ENCODE measurements around the gene AP4M1. TPM values are rescaled to one million over a fixed set of nuclear protein-coding genes. Genes with fewer than 3 reads are reported as not detected.

The AP4M1 gene
- total and polyA plus RNA-seq, 10 of the 15 experiments (the other 5 are each of a cell fraction or from before 2014, with no cell fraction given): 0.77 to 16.1 (median 13.0) TPM

- H3K27ac ChIP-seq (ENCODE audit: control insufficient read depth, insufficient read depth): no peak overlapping the region
- H3K4me1 ChIP-seq (ENCODE audit: control insufficient read depth, insufficient read depth, low read length): peaks cover 14% of the 10 kb centered on the region
- WGBS (ENCODE audit: insufficient coverage, insufficient replicate concordance, low lambda C conversion rate, missing lambda C conversion rate): 30% methylated on average over 3 of the region's 3 CpGs
- ChIA-PET SMC1A (ENCODE audit: uncharacterized antibody, unreplicated experiment) (interaction anchor here (1.0 to 1.7 kb wide), 5 partner anchors 8 to 266 kb away, joined by 3 to 6 read pairs (median 4); no protein-coding TSS in a partner anchor), CTCF (interaction anchor here (1.2 to 3.4 kb wide), 5 partner anchors 10 to 233 kb away, joined by 3 to 16 read pairs (median 6); no protein-coding TSS in a partner anchor), RAD21 (ENCODE audit: unreplicated experiment) (interaction anchor here (0.8 to 2.0 kb wide), 3 partner anchors 9 to 266 kb away, joined by 3 to 5 read pairs (median 4); no protein-coding TSS in a partner anchor), POLR2A (interaction anchor here (0.7 to 1.6 kb wide), 2 partner anchors 17 to 26 kb away, joined by 4 to 6 read pairs; partner anchors contain the start of gene TRAPPC14)
- H4K20me1 ChIP-seq (ENCODE audit: control insufficient read depth, insufficient read depth): no peaks in the 10 kb centered on the region
- FAIRE-seq (no peak), DNase-seq (ENCODE audit: low read depth, low spot score) (no peak), ATAC-seq (peak; percentile 59)
- no peaks in the 10 kb centered on the region; the same call in 2 of the 3 replicates for H3K9me3 ChIP-seq (replicated peaks; ENCODE audit: control insufficient read depth, insufficient read depth, low read length)
- no peaks in the 10 kb centered on the region for H3K79me2 ChIP-seq (ENCODE audit: control insufficient read depth, insufficient read depth, low read length)
- no peak overlapping the region for H3K4me3 ChIP-seq
- BruUV-seq (replicated peaks): no TSS peak
- in situ Hi-C loops (cut with MboI) (no loop called here), intact Hi-C loops (cut with micrococcal nuclease; ENCODE audit: unreplicated experiment) (no loop called here)
- no peak overlapping the region for H3K9ac ChIP-seq (ENCODE audit: control insufficient read depth, insufficient read depth, low read length)
- no peaks in the 10 kb centered on the region for H3K27me3 ChIP-seq (replicated peaks in 1 of 2; ENCODE audit: control insufficient read depth in 2 of 2, insufficient read depth in 2 of 2, low read length in 1 of 2)
- no peaks in the 10 kb centered on the region for H3K36me3 ChIP-seq (ENCODE audit: control insufficient read depth in 2 of 2, insufficient read depth in 2 of 2, low read length in 1 of 2)
- H3K4me2 ChIP-seq (ENCODE audit: control insufficient read depth, insufficient read depth): no peak overlapping the region
- H2AFZ ChIP-seq (ENCODE audit: control insufficient read depth, low read depth, low read length): peak overlapping the region; percentile 54
- TF ChIP-seq RBBP5 (conservative IDR thresholded peaks at IDR 0.05): no peak
- no peak for TF ChIP-seq SUPT20H (IDR thresholded peaks at IDR 0.05; ENCODE audit: borderline replicate concordance, control insufficient read depth, low read depth, low read length)
- no peak for TF ChIP-seq NFXL1 (IDR thresholded peaks at IDR 0.05; ENCODE audit: borderline replicate concordance)
- TF ChIP-seq MTA3 (IDR thresholded peaks at IDR 0.05; ENCODE audit: borderline replicate concordance, low read length): no peak
- no peak for TF ChIP-seq NR2C2 (IDR thresholded peaks at IDR 0.05; ENCODE audit: borderline replicate concordance, control insufficient read depth, insufficient read length, low read depth)
- no peak for TF ChIP-seq CHD2 (IDR thresholded peaks at IDR 0.05; ENCODE audit: borderline replicate concordance, low read depth, low read length)
Measured at GRCh38 chr7:100141555-100141949, 40.1 kb downstream of the AP4M1 start.

GRCh38 chr7:100142461-100142860 is 41.0 kb downstream of the AP4M1 start:
- intact Hi-C loops (cut with micrococcal nuclease; ENCODE audit: unreplicated experiment): no loop called here
- Histone ChIP-seq H3K36me3 (ENCODE audit: control insufficient read depth in 2 of 2, insufficient read depth in 2 of 2, low read length in 1 of 2) (no peaks in the 10 kb centered on the region), H3K9ac (ENCODE audit: control insufficient read depth, insufficient read depth, low read length) (no peak overlapping the region), H3K4me3 (no peak overlapping the region), H3K4me2 (ENCODE audit: control insufficient read depth, insufficient read depth) (no peak overlapping the region), H3K27ac (ENCODE audit: control insufficient read depth, insufficient read depth) (no peak overlapping the region), H4K20me1 (ENCODE audit: control insufficient read depth, insufficient read depth) (no peaks in the 10 kb centered on the region), H3K27me3 (replicated peaks in 1 of 2; ENCODE audit: control insufficient read depth in 2 of 2, insufficient read depth in 2 of 2, low read length in 1 of 2) (no peaks in the 10 kb centered on the region), H3K4me1 (ENCODE audit: control insufficient read depth, insufficient read depth, low read length) (peaks cover 14% of the 10 kb centered on the region), H3K79me2 (ENCODE audit: control insufficient read depth, insufficient read depth, low read length) (no peaks in the 10 kb centered on the region), H2AFZ (ENCODE audit: control insufficient read depth, low read depth, low read length) (no peak overlapping the region), H3K9me3 (replicated peaks; ENCODE audit: control insufficient read depth, insufficient read depth, low read length) (no peaks in the 10 kb centered on the region; the same call in 2 of the 3 replicates)
- FAIRE-seq: no peak
- no peak for ATAC-seq
- CTCF ChIA-PET: interaction anchor here (1.2 to 3.4 kb wide), 3 partner anchors 11 to 76 kb away, joined by 3 to 16 read pairs (median 3); no protein-coding TSS in a partner anchor
- POLR2A ChIA-PET: interaction anchor here (0.6 to 1.6 kb wide), 5 partner anchors 16 to 1691 kb away, joined by 3 to 6 read pairs (median 4); partner anchors contain the start of genes MEPCE and TRAPPC14
- WGBS (ENCODE audit: insufficient coverage, insufficient replicate concordance, low lambda C conversion rate, missing lambda C conversion rate): 79% methylated on average over 3 of the region's 3 CpGs
- RAD21 ChIA-PET (ENCODE audit: unreplicated experiment): interaction anchor here (1.2 to 2.0 kb wide), 2 partner anchors 10 to 25 kb away, joined by 4 to 5 read pairs; no protein-coding TSS in a partner anchor
- no peak for DNase-seq (ENCODE audit: low read depth, low spot score)
- in situ Hi-C loops (cut with MboI): no loop called here
- no TSS peak for BruUV-seq (replicated peaks)
- SMC1A ChIA-PET (ENCODE audit: uncharacterized antibody, unreplicated experiment): interaction anchor here (1.1 to 1.7 kb wide), 3 partner anchors 9 to 48 kb away, joined by 3 to 6 read pairs (median 5); no protein-coding TSS in a partner anchor
- TF ChIP-seq TARDBP (IDR thresholded peaks at IDR 0.05; ENCODE audit: borderline replicate concordance) (no peak), KAT2A (conservative IDR thresholded peaks at IDR 0.05; ENCODE audit: control insufficient read depth, low read depth, low read length) (no peak), MYC (IDR thresholded peaks at IDR 0.05; ENCODE audit: insufficient read depth, insufficient read length, insufficient replicate concordance, low read length, severe bottlenecking) (no peak), ATF3 (IDR thresholded peaks at IDR 0.05; ENCODE audit: borderline replicate concordance, extremely low read depth, low read depth, low read length) (no peak), NFIC (IDR thresholded peaks at IDR 0.05; ENCODE audit: low read depth, low read length) (no peak), MTA2 (IDR thresholded peaks at IDR 0.05; ENCODE audit: low read depth) (no peak), ELK1 (IDR thresholded peaks at IDR 0.05; ENCODE audit: low read depth, low read length) (no peak), RCOR1 (conservative IDR thresholded peaks at IDR 0.05; ENCODE audit: low read depth, low read length) (no peak), ATF7 (IDR thresholded peaks at IDR 0.05; ENCODE audit: low read depth) (no peak), ZNF384 (IDR thresholded peaks at IDR 0.05; ENCODE audit: borderline replicate concordance, low read depth, low read length) (no peak)
